PC-3 (cell line): ENCODE measurements around the gene VSTM4.

Source experiments
- EZH2 ChIP-seq: fragments of 300-600 bp; sonication (generic); IDR thresholded peaks from one replicate; pipeline ENCODE4 v1.6.1; 2017; ENCODE audit warnings: antibody characterized with exemption, mild to moderate bottlenecking, low read length; ENCODE audit not compliant: unreplicated experiment
- EZH2phosphoT487 ChIP-seq: fragments of 300-600 bp; sonication (generic); IDR thresholded peaks from 2 replicates; pipeline ENCODE4 v1.6.1; 2018; ENCODE audit warnings: mild to moderate bottlenecking, antibody characterized with exemption, low read length, borderline replicate concordance
- TF ChIP-seq, protein P1 (sequence below): fragments of 300-600 bp; sonication (generic); conservative IDR thresholded peaks from 2 replicates; pipeline ENCODE4 v1.5.1; 2017; ENCODE audit warnings: antibody characterized with exemption, low read depth, mild to moderate bottlenecking, low read length

DNA sequence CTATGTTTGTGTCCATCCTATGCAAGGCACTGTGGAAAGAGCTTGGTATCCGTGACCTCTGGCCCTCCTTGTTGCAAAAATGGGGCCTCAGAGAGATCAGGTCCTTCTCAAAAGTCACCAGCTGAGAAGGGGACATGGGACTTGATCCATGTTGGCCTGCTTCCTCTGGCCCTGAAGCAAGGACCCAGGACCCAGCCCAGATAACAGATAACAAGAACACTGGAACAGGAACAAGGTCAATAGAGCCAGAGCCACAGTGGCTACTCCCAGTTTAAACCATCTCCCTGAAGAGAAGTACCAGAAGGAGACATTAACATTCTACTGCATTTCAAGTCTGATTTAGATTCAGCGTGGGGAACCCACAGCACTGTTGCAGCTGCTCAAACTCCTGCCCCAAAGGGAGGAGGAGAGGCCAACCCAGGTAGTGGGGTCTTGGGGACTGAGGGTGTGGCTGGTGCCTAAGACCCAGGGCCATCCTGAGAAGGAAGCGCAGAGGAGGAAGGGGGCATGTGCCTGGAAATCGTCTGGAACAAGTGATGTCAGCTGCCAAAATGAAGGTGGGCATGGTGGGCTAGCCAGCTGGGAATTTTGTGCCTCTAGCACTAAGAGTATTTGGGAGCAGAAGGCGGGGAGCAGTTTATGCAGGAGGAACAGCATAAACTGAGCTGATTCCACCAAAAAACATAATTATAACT, 61.2 kb downstream of the VSTM4 start:
- TF ChIP-seq, protein P1, sequence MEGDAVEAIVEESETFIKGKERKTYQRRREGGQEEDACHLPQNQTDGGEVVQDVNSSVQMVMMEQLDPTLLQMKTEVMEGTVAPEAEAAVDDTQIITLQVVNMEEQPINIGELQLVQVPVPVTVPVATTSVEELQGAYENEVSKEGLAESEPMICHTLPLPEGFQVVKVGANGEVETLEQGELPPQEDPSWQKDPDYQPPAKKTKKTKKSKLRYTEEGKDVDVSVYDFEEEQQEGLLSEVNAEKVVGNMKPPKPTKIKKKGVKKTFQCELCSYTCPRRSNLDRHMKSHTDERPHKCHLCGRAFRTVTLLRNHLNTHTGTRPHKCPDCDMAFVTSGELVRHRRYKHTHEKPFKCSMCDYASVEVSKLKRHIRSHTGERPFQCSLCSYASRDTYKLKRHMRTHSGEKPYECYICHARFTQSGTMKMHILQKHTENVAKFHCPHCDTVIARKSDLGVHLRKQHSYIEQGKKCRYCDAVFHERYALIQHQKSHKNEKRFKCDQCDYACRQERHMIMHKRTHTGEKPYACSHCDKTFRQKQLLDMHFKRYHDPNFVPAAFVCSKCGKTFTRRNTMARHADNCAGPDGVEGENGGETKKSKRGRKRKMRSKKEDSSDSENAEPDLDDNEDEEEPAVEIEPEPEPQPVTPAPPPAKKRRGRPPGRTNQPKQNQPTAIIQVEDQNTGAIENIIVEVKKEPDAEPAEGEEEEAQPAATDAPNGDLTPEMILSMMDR: no peak
- TF ChIP-seq EZH2: no peak
- TF ChIP-seq EZH2phosphoT487: no peak
